ENCODE measurements around the gene KCND2. TPM values are rescaled to one million over a fixed set of nuclear protein-coding genes. Genes with fewer than 3 reads are reported as not detected.

KCND2 gene
- total and polyA plus RNA-seq, 8 donors, result 0.21 to 1.9 (median 0.63) TPM

DNA sequence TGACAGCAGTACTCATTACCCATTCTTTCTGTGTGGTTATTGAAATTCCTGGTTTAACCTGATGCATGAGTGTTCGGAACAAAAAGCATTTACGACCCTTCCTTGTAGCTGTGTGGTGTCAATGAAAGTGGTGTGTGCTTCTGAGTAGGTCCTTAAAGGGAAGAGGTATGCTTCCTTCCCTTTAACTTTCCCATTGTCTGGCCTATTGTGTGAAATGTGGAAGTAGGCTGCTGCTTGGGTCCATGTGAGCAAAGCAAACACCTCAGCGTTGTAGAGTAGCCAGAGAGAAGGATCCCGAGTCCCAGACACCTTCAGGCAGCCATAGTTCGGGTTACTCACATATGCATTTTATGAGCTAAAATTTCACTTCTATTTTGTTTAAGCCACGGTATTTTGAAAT, 510.3 kb downstream of the KCND2 start:
- DNase-seq (no peak), ATAC-seq (no peak)
- Histone ChIP-seq H3K4me3 (no peak overlapping the region), H3K36me3 (no peaks in the 10 kb centered on the region), H3K27ac (no peak overlapping the region), H3K9me3 (no peaks in the 10 kb centered on the region), H3K27me3 (no peaks in the 10 kb centered on the region), H3K4me1 (no peaks in the 10 kb centered on the region)
- no peak for TF ChIP-seq CTCF (IDR thresholded peaks at IDR 0.05)
- intact Hi-C loops (cut with DNase I), result no loop called here

DNA sequence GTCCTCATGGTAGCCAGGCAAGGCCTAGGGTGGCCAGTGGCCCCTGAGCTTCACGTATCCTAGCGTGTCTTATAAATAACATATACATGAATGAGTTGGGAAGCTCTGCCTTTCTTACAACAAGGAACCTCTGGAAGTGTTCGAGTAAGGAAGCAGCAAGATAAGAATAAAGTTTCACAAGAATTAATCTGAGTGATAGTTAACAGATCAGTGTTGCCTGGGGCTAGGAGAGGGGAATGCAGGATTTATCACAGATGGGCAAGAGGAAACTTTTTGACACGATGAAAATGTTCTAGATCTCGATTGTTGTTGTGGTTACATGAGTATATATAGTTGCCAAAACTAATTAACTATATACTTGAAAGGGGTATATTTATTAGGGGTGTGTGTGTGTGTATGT, 510.7 kb downstream of the KCND2 start:
- TF ChIP-seq CTCF (IDR thresholded peaks at IDR 0.05), result no peak
- no peak overlapping the region for H3K27ac ChIP-seq
- DNase-seq, result no peak
- no peaks in the 10 kb centered on the region for H3K27me3 ChIP-seq
- no peaks in the 10 kb centered on the region for H3K9me3 ChIP-seq
- H3K4me1 ChIP-seq, result no peaks in the 10 kb centered on the region
- intact Hi-C loops (cut with DNase I), result no loop called here
- ATAC-seq, result no peak
- no peaks in the 10 kb centered on the region for H3K36me3 ChIP-seq
- H3K4me3 ChIP-seq, result no peak overlapping the region

DNA sequence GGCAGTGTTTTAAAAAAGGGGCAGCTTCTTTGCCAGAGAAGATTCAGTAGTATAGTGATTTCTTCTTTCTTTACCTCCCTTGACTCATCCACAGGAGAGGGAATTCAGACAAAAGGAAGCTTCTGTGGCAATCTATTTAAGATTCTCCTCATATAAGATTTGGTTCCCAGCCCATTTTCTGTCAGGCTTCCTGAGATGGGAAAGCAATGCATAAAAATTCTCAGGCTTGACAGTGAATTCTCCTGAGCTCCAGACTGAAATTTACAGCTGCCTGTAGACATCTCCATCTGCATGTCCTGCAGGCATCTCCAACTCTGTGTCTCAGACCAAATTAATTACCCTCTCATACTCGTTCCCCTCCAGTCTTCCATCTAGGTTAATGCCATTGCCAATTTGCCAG, 512.1 kb downstream of the KCND2 start:
- intact Hi-C loops (cut with DNase I), result no loop called here
- H3K27me3 ChIP-seq, result no peaks in the 10 kb centered on the region
- H3K27ac ChIP-seq, result no peak overlapping the region
- TF ChIP-seq CTCF (IDR thresholded peaks at IDR 0.05), result no peak
- ATAC-seq (no peak), DNase-seq (no peak)
- no peaks in the 10 kb centered on the region for H3K9me3 ChIP-seq
- H3K4me3 ChIP-seq, result no peak overlapping the region
- no peaks in the 10 kb centered on the region for H3K36me3 ChIP-seq
- no peaks in the 10 kb centered on the region for H3K4me1 ChIP-seq

GRCh38 chr7:120792091-120792860, 519.3 kb downstream of the KCND2 start:
- Histone ChIP-seq H3K4me3 (no peak overlapping the region), H3K36me3 (no peaks in the 10 kb centered on the region), H3K4me1 (peaks cover 0 to 8% of the 10 kb centered on the region in 2 donors), H3K9me3 (no peaks in the 10 kb centered on the region), H3K27me3 (no peaks in the 10 kb centered on the region), H3K27ac (no peak overlapping the region)
- ATAC-seq (peak; percentile 97), DNase-seq (peak; percentile 57 to 89 (median 76))
- intact Hi-C loops (cut with DNase I), result loop anchor here in 1 of 2 donors (10.0 kb wide), 2 partner anchors 63 to 153 kb away; partner anchors contain the start of gene TSPAN12
- TF ChIP-seq CTCF (IDR thresholded peaks at IDR 0.05), result peak; percentile 83 to 85

DNA sequence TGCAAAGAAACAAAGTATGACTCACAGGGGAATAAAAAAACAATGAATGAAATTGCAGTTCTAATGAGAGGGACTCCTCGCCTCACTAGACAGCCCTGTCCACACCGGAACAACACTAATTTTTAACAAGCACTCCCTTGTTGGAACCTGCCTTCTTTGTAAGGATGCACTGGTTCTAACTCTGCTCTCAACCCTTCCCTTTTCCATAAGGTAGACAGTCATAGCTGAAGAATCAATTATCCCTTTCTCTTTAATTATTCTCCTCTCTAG, 519.8 kb downstream of the KCND2 start:
- H3K27me3 ChIP-seq, result no peaks in the 10 kb centered on the region
- no peaks in the 10 kb centered on the region for H3K36me3 ChIP-seq
- no peak for ATAC-seq
- intact Hi-C loops (cut with DNase I), result loop anchor here in 1 of 2 donors (10.0 kb wide), 2 partner anchors 62 to 152 kb away; partner anchors contain the start of gene TSPAN12
- no peaks in the 10 kb centered on the region for H3K9me3 ChIP-seq
- no peak overlapping the region for H3K27ac ChIP-seq
- peaks cover 0 to 8% of the 10 kb centered on the region in 2 donors for H3K4me1 ChIP-seq
- no peak for TF ChIP-seq CTCF (IDR thresholded peaks at IDR 0.05)
- no peak overlapping the region for H3K4me3 ChIP-seq
- no peak for DNase-seq
